ENCODE measurements around the gene ALB. TPM values are rescaled to one million over a fixed set of nuclear protein-coding genes. Genes with fewer than 3 reads are reported as not detected.

The ALB gene
- polyA plus RNA-seq, 4 donors = 0.84 to 2.7 TPM; not detected in 2

GRCh38 chr4:73429118-73429517 is 25.0 kb downstream of the ALB start:
- WGBS, 3 donors = 78 to 82% (median 80%) methylated on average over 2 of the region's 2 CpGs
- Histone ChIP-seq H3K4me1 (ENCODE audit: control insufficient read depth in 3 of 3, insufficient read depth in 2 of 3, low read depth in 1 of 3, low read length in 2 of 3) (peaks cover 0 to 30% (median 0%) of the 10 kb centered on the region in 3 donors), H3K4me3 (ENCODE audit: low read depth in 1 of 3, low read length in 3 of 3) (no peak overlapping the region), H3K9me3 (ENCODE audit: control insufficient read depth in 2 of 2, insufficient read depth in 1 of 2, low read depth in 1 of 2, low read length in 1 of 2) (no peaks in the 10 kb centered on the region), H3K36me3 (ENCODE audit: control insufficient read depth in 3 of 3, insufficient read depth in 2 of 3, low read depth in 1 of 3, low read length in 3 of 3) (no peaks in the 10 kb centered on the region), H3K27ac (ENCODE audit: low read depth in 1 of 3, low read length in 2 of 3) (no peak overlapping the region), H3K27me3 (ENCODE audit: control insufficient read depth in 3 of 3, insufficient read depth in 3 of 3, low read length in 3 of 3) (peaks cover 0 to 2% (median 0%) of the 10 kb centered on the region in 3 donors)
- DNase-seq (no peak), FAIRE-seq (no peak)

- H3K4me1 ChIP-seq (ENCODE audit: control insufficient read depth in 3 of 3, insufficient read depth in 2 of 3, low read depth in 1 of 3, low read length in 2 of 3) = peaks cover 0 to 30% (median 0%) of the 10 kb centered on the region in 3 donors
- H3K27me3 ChIP-seq (ENCODE audit: control insufficient read depth in 3 of 3, insufficient read depth in 3 of 3, low read length in 3 of 3) = peaks cover 0 to 2% (median 0%) of the 10 kb centered on the region in 3 donors
- H3K36me3 ChIP-seq (ENCODE audit: control insufficient read depth in 3 of 3, insufficient read depth in 2 of 3, low read depth in 1 of 3, low read length in 3 of 3) = no peaks in the 10 kb centered on the region
- FAIRE-seq (no peak), DNase-seq (no peak)
- no peaks in the 10 kb centered on the region for H3K9me3 ChIP-seq (ENCODE audit: control insufficient read depth in 2 of 2, insufficient read depth in 1 of 2, low read depth in 1 of 2, low read length in 1 of 2)
- H3K4me3 ChIP-seq (ENCODE audit: low read depth in 1 of 3, low read length in 3 of 3) = no peak overlapping the region
- 68 to 71% (median 70%) methylated on average over 2 of the region's 2 CpGs for WGBS, 3 donors
- H3K27ac ChIP-seq (ENCODE audit: low read depth in 1 of 3, low read length in 2 of 3) = no peak overlapping the region
Measured at GRCh38 chr4:73429826-73430587, 25.9 kb downstream of the ALB start.

GRCh38 chr4:73431813-73432168 is 27.7 kb downstream of the ALB start:
- FAIRE-seq (no peak), DNase-seq (no peak)
- Histone ChIP-seq H3K4me1 (ENCODE audit: control insufficient read depth in 3 of 3, insufficient read depth in 2 of 3, low read depth in 1 of 3, low read length in 2 of 3) (peaks cover 0 to 28% (median 0%) of the 10 kb centered on the region in 3 donors), H3K27ac (ENCODE audit: low read depth in 1 of 3, low read length in 2 of 3) (peak overlapping the region in 1 of 3 donors; percentile 56), H3K4me3 (ENCODE audit: low read depth in 1 of 3, low read length in 3 of 3) (no peak overlapping the region), H3K36me3 (ENCODE audit: control insufficient read depth in 3 of 3, insufficient read depth in 2 of 3, low read depth in 1 of 3, low read length in 3 of 3) (no peaks in the 10 kb centered on the region), H3K9me3 (ENCODE audit: control insufficient read depth in 2 of 2, insufficient read depth in 1 of 2, low read depth in 1 of 2, low read length in 1 of 2) (no peaks in the 10 kb centered on the region), H3K27me3 (ENCODE audit: control insufficient read depth in 3 of 3, insufficient read depth in 3 of 3, low read length in 3 of 3) (peaks cover 0 to 2% (median 0%) of the 10 kb centered on the region in 3 donors)
- WGBS, 3 donors = 42 to 64% (median 46%) methylated on average over 1 of the region's 1 CpG

- FAIRE-seq = no peak
- WGBS, 3 donors = 34 to 60% (median 34%) methylated on average over 5 of the region's 5 CpGs
- Histone ChIP-seq H3K9me3 (ENCODE audit: control insufficient read depth in 2 of 2, insufficient read depth in 1 of 2, low read depth in 1 of 2, low read length in 1 of 2) (no peaks in the 10 kb centered on the region), H3K27ac (ENCODE audit: low read depth in 1 of 3, low read length in 2 of 3) (peak overlapping the region in 2 of 3 donors; percentile 32 to 62), H3K27me3 (ENCODE audit: control insufficient read depth in 3 of 3, insufficient read depth in 3 of 3, low read length in 3 of 3) (peaks cover 0 to 2% (median 0%) of the 10 kb centered on the region in 3 donors), H3K4me1 (ENCODE audit: control insufficient read depth in 3 of 3, insufficient read depth in 2 of 3, low read depth in 1 of 3, low read length in 2 of 3) (peaks cover 0 to 23% (median 0%) of the 10 kb centered on the region in 3 donors), H3K36me3 (ENCODE audit: control insufficient read depth in 3 of 3, insufficient read depth in 2 of 3, low read depth in 1 of 3, low read length in 3 of 3) (no peaks in the 10 kb centered on the region), H3K4me3 (ENCODE audit: low read depth in 1 of 3, low read length in 3 of 3) (no peak overlapping the region)
- peak; percentile 80 to 82 for DNase-seq
Measured at GRCh38 chr4:73432169-73433000, 28.3 kb downstream of the ALB start.

GRCh38 chr4:73433140-73433539 is 29.1 kb downstream of the ALB start:
- Histone ChIP-seq H3K27me3 (ENCODE audit: control insufficient read depth in 3 of 3, insufficient read depth in 3 of 3, low read length in 3 of 3) (peaks cover 0 to 2% (median 0%) of the 10 kb centered on the region in 3 donors), H3K9me3 (ENCODE audit: control insufficient read depth in 2 of 2, insufficient read depth in 1 of 2, low read depth in 1 of 2, low read length in 1 of 2) (no peaks in the 10 kb centered on the region), H3K36me3 (ENCODE audit: control insufficient read depth in 3 of 3, insufficient read depth in 2 of 3, low read depth in 1 of 3, low read length in 3 of 3) (no peaks in the 10 kb centered on the region), H3K4me3 (ENCODE audit: low read depth in 1 of 3, low read length in 3 of 3) (no peak overlapping the region), H3K4me1 (ENCODE audit: control insufficient read depth in 3 of 3, insufficient read depth in 2 of 3, low read depth in 1 of 3, low read length in 2 of 3) (peaks cover 0 to 26% (median 0%) of the 10 kb centered on the region in 3 donors), H3K27ac (ENCODE audit: low read depth in 1 of 3, low read length in 2 of 3) (peak overlapping the region in 1 of 3 donors; percentile 62)
- 67 to 71% (median 68%) methylated on average over 2 of the region's 2 CpGs for WGBS, 3 donors
- DNase-seq = no peak
- FAIRE-seq = no peak

GRCh38 chr4:73434311-73434710 is 30.2 kb downstream of the ALB start:
- Histone ChIP-seq H3K9me3 (ENCODE audit: control insufficient read depth in 2 of 2, insufficient read depth in 1 of 2, low read depth in 1 of 2, low read length in 1 of 2) (no peaks in the 10 kb centered on the region), H3K27me3 (ENCODE audit: control insufficient read depth in 3 of 3, insufficient read depth in 3 of 3, low read length in 3 of 3) (no peaks in the 10 kb centered on the region), H3K27ac (ENCODE audit: low read depth in 1 of 3, low read length in 2 of 3) (no peak overlapping the region), H3K4me1 (ENCODE audit: control insufficient read depth in 3 of 3, insufficient read depth in 2 of 3, low read depth in 1 of 3, low read length in 2 of 3) (peaks cover 0 to 28% (median 0%) of the 10 kb centered on the region in 3 donors), H3K36me3 (ENCODE audit: control insufficient read depth in 3 of 3, insufficient read depth in 2 of 3, low read depth in 1 of 3, low read length in 3 of 3) (no peaks in the 10 kb centered on the region), H3K4me3 (ENCODE audit: low read depth in 1 of 3, low read length in 3 of 3) (no peak overlapping the region)
- FAIRE-seq (no peak), DNase-seq (no peak)
- WGBS, 3 donors = 44 to 61% (median 55%) methylated on average over 3 of the region's 3 CpGs

GRCh38 chr4:73435984-73436383 is 31.9 kb downstream of the ALB start, which contains the start of gene AFP:
Gene AFP, plus strand, starts transcription at chr4:73436221. Its CDS starts 42 bp downstream, at chr4:73436263.
- peaks cover 0 to 27% (median 0%) of the 10 kb centered on the region in 3 donors for H3K4me1 ChIP-seq (ENCODE audit: control insufficient read depth in 3 of 3, insufficient read depth in 2 of 3, low read depth in 1 of 3, low read length in 2 of 3)
- FAIRE-seq = no peak
- H3K4me3 ChIP-seq (ENCODE audit: low read depth in 1 of 3, low read length in 3 of 3) = no peak within 1 kb of the TSS

More at GRCh38 chr4:73435984-73436383, 31.9 kb downstream of the ALB start, which contains the start of gene AFP:
- H3K27ac ChIP-seq (ENCODE audit: low read depth in 1 of 3, low read length in 2 of 3) = no peak within 1 kb of the TSS
- H3K27me3 ChIP-seq (ENCODE audit: control insufficient read depth in 3 of 3, insufficient read depth in 3 of 3, low read length in 3 of 3) = no peaks in the 10 kb centered on the region
- H3K9me3 ChIP-seq (ENCODE audit: control insufficient read depth in 2 of 2, insufficient read depth in 1 of 2, low read depth in 1 of 2, low read length in 1 of 2) = no peaks in the 10 kb centered on the region
- H3K36me3 ChIP-seq (ENCODE audit: control insufficient read depth in 3 of 3, insufficient read depth in 2 of 3, low read depth in 1 of 3, low read length in 3 of 3) = no peaks in the 10 kb centered on the region
- WGBS, 3 donors = 11 to 55% (median 38%) methylated on average over 1 of the region's 1 CpG
- no peak for DNase-seq
